HepG2 (cell line): ENCODE results near the gene GLDN. TPM values are rescaled to one million over a fixed set of nuclear protein-coding genes. Genes with fewer than 3 reads are reported as not detected.
A peak's percentile ranks its signal among the peaks of the same experiment; 100 is the strongest.

Source experiments
- ATAC-seq: fragments of 200-7000 bp; cut with Tn5 transposase; 3 replicates; pipeline ENCODE4 v1.9.1; 2020; ENCODE audit warnings: mild to moderate bottlenecking, moderate library complexity
- BruUV-seq: library from RNA; stranded (reverse); fragments of 400-500 nt; replicated peaks from 2 replicates; lab custom pipeline; 2021; lab: Mats Ljungman, UMichigan
- CTCF ChIA-PET: fragments of 300-600 bp; formaldehyde crosslinking; extraction: SDS; loops from one replicate; lab custom pipeline; 2021; ENCODE audit warnings: low total read pairs, inconsistent platforms, low intra/inter-chr PET ratio; lab: Yijun Ruan, JAX
- POLR2A ChIA-PET: fragments of 350-600 bp; sonication (Branson Sonifier 250); formaldehyde crosslinking; loops from one replicate; lab custom pipeline; 2020; ENCODE audit warnings: antibody characterized with exemption, inconsistent platforms; lab: Yijun Ruan, JAX
- DNase-seq: peaks from one replicate; pipeline ENCODE4 v3.0.0-alpha.2; 2015; ENCODE audit warnings: low spot score
- FAIRE-seq: peaks from 3 replicates; lab custom pipeline; 2011; peaks lifted over from hg19 to GRCh38; lab: Jason Lieb, UNC
- H2AFZ ChIP-seq: one replicate; pipeline ENCODE4 v1.6.1; 2011; ENCODE audit warnings: low read length, inconsistent platforms
- H3K27ac ChIP-seq: fragments of 300-600 bp; 3 replicates; pipeline ENCODE4 v1.8.0; 2011; ENCODE audit warnings: mixed run types, mild to moderate bottlenecking, mixed read lengths, low read length, inconsistent platforms; ENCODE audit not compliant: insufficient read depth; ENCODE audit errors: extremely low read length
- H3K27me3 ChIP-seq, 2 experiments: fragments of 200-600 bp in 1 of 2; 2 replicates in 1 of 2; 3 replicates in 1 of 2; pipeline versions ENCODE4 v1.6.0 to v1.8.0; 2011; ENCODE audit warnings: low read length in 2 of 2, mild to moderate bottlenecking in 2 of 2, moderate library complexity in 2 of 2, inconsistent platforms in 1 of 2; ENCODE audit not compliant: insufficient read depth in 2 of 2, control insufficient read depth in 1 of 2
- H3K36me3 ChIP-seq, 2 experiments: fragments of 200-600 bp in 1 of 2; replicated peaks in 1 of 2; 2 replicates in 1 of 2; 3 replicates in 1 of 2; pipeline versions ENCODE4 v1.5.1 to v1.8.0; 2011; ENCODE audit warnings: low read length in 2 of 2, inconsistent platforms in 1 of 2; ENCODE audit not compliant: insufficient read depth in 2 of 2, control insufficient read depth in 1 of 2
- H3K4me1 ChIP-seq: 2 replicates; pipeline ENCODE4 v1.5.1; 2012; ENCODE audit warnings: low read length, inconsistent platforms; ENCODE audit not compliant: insufficient read depth
- H3K4me2 ChIP-seq: 2 replicates; pipeline ENCODE4 v1.6.0; 2011; ENCODE audit warnings: low read depth, low read length, inconsistent platforms
- H3K4me3 ChIP-seq, 3 experiments: fragments of 200-600 bp in 1 of 3; sonication (generic), shearing (Covaris generic) in 1 of 3; replicated peaks in 1 of 3; 2 replicates each; pipeline ENCODE4 v1.5.1; 2011 to 2016; ENCODE audit warnings: low read length in 3 of 3, inconsistent platforms in 2 of 3, low read depth in 2 of 3, mild to moderate bottlenecking in 2 of 3, control low read depth in 1 of 3, mixed read lengths in 1 of 3; ENCODE audit not compliant: insufficient read depth in 1 of 3
- H3K79me2 ChIP-seq: one replicate; pipeline ENCODE4 v1.6.1; 2011; ENCODE audit warnings: low read length, inconsistent platforms; ENCODE audit not compliant: insufficient read depth
- H3K9ac ChIP-seq: 2 replicates; pipeline ENCODE4 v1.6.0; 2011; ENCODE audit warnings: mild to moderate bottlenecking, low read depth, low read length, inconsistent platforms; ENCODE audit not compliant: insufficient read depth
- H3K9me3 ChIP-seq: 2 replicates; pipeline ENCODE4 v1.5.1; 2012; ENCODE audit warnings: mild to moderate bottlenecking, low read length
- H4K20me1 ChIP-seq: 2 replicates; pipeline ENCODE4 v1.6.0; 2011; ENCODE audit warnings: inconsistent platforms, mild to moderate bottlenecking, low read length, moderate library complexity; ENCODE audit not compliant: insufficient read depth
- ARNTL ChIP-seq: sonication (generic); formaldehyde crosslinking; IDR thresholded peaks from 2 replicates; pipeline ENCODE4 v1.4.0; 2020; ENCODE audit warnings: mild to moderate bottlenecking, missing genetic modification reagents
- BCL6 ChIP-seq: IDR thresholded peaks from 2 replicates; pipeline ENCODE4 v1.6.1; 2016; ENCODE audit warnings: missing genetic modification reagents, missing compliant biosample characterization
- BHLHE40 ChIP-seq: IDR thresholded peaks from 2 replicates; pipeline ENCODE4 v1.6.1; 2011; ENCODE audit warnings: low read length, improper control_type of control experiment
- GFI1 ChIP-seq: sonication (generic); formaldehyde crosslinking; IDR thresholded peaks from 2 replicates; pipeline ENCODE4 v1.5.0; 2020; ENCODE audit warnings: missing genetic modification reagents, mild to moderate bottlenecking, borderline replicate concordance
- HNF4A ChIP-seq: sonication (generic); formaldehyde crosslinking; IDR thresholded peaks from 2 replicates; pipeline ENCODE4 v1.4.0; 2020; ENCODE audit warnings: missing genetic modification reagents
- HNF4G ChIP-seq, 2 experiments: sonication (generic) in 1 of 2; formaldehyde crosslinking in 1 of 2; IDR thresholded peaks; 2 replicates each; pipeline versions ENCODE4 v1.4.0 to v1.6.1; 2011 to 2020; ENCODE audit warnings: borderline replicate concordance in 2 of 2, low read depth in 2 of 2, mild to moderate bottlenecking in 2 of 2, low read length in 1 of 2, missing genetic modification reagents in 1 of 2, moderate library complexity in 1 of 2
- KMT2B ChIP-seq: IDR thresholded peaks from 2 replicates; pipeline ENCODE4 v1.6.1; 2016; ENCODE audit warnings: missing genetic modification reagents, missing compliant biosample characterization
- MED8 ChIP-seq: sonication (generic); formaldehyde crosslinking; IDR thresholded peaks from 2 replicates; pipeline ENCODE4 v1.8.1; 2023; ENCODE audit warnings: mild to moderate bottlenecking, missing genetic modification reagents; ENCODE audit not compliant: insufficient replicate concordance
- MXD3 ChIP-seq: IDR thresholded peaks from 2 replicates; pipeline ENCODE4 v1.6.1; 2016; ENCODE audit warnings: mild to moderate bottlenecking, missing biosample characterization, missing genetic modification reagents
- PITX1 ChIP-seq: sonication (generic); formaldehyde crosslinking; IDR thresholded peaks from 2 replicates; pipeline ENCODE4 v1.5.1; 2020; ENCODE audit warnings: mild to moderate bottlenecking, missing genetic modification reagents
- RBFOX2 ChIP-seq: fragments of 200-400 bp; formaldehyde crosslinking; IDR thresholded peaks from 2 replicates; pipeline ENCODE4 v1.6.1; 2017; ENCODE audit warnings: low read depth, mild to moderate bottlenecking, low read length
- SRSF1 ChIP-seq: fragments of 200-400 bp; formaldehyde crosslinking; optimal IDR thresholded peaks from 2 replicates; pipeline ENCODE3; 2017; ENCODE audit warnings: mild to moderate bottlenecking, low read depth, low read length, moderate library complexity
- ZKSCAN5 ChIP-seq: sonication (generic); formaldehyde crosslinking; IDR thresholded peaks from 2 replicates; pipeline ENCODE4 v1.5.1; 2020; ENCODE audit warnings: mild to moderate bottlenecking, missing genetic modification reagents
- ZNF12 ChIP-seq: sonication (generic); formaldehyde crosslinking; IDR thresholded peaks from 2 replicates; pipeline ENCODE4 v1.5.0; 2020; ENCODE audit warnings: missing genetic modification reagents
- WGBS: methylation state at CpG from one replicate; pipeline ENCODE4 v1.1.6; 2017; ENCODE audit warnings: low lambda C conversion rate; 5-methylcytosine and 5-hydroxymethylcytosine counted together
- in situ Hi-C: cut with HindIII; loops from 2 replicates; pipeline ENCODE4 v1.10.0; 2017; ENCODE audit warnings: low pct_unique_long_range_greater_than_20kb; ENCODE audit not compliant: extremely low pct_ligation_motif_present
- intact Hi-C: fragments of 100-400 bp; cut with micrococcal nuclease; formaldehyde crosslinking; loops from one replicate; pipeline ENCODE4 v1.10.0; 2022; ENCODE audit not compliant: unreplicated experiment
- polyA plus RNA-seq, 8 experiments: library from polyadenylated mRNA; depleted of rRNA in 3 of 8; stranded (reverse) in 7 of 8; unstranded in 1 of 8; fragments of >200 nt; fragmentation: Illumina TruSeq in 4 of 8; extraction: Trizol in 4 of 8; gene quantifications; 2 replicates each; pipeline versions ENCODE4 v1.2.1 to v1.2.3, GENCODE V29; 2011 to 2016; ENCODE audit warnings: low read depth in 4 of 8, missing spikeins in 1 of 8, mixed read lengths in 1 of 8; ENCODE audit not compliant: insufficient read depth in 1 of 8
- total RNA-seq, 5 experiments: library from RNA; depleted of rRNA; stranded (reverse); fragments of >200 nt; fragmentation: Illumina TruSeq; extraction: Trizol; gene quantifications; 2 replicates each; pipeline ENCODE4 v1.2.3, GENCODE V29; 2016; ENCODE audit warnings: low read depth in 1 of 5

Gene GLDN
- total and polyA plus RNA-seq, 2 of the 13 experiments (the other 11 are each of a cell fraction or from before 2014, with no cell fraction given), result 0.86 to 1.0 TPM

GRCh38 chr15:51319539-51319938 lies 21.9 kb upstream of the GLDN start:
- Histone ChIP-seq H3K4me2 (no peak overlapping the region), H4K20me1 (no peaks in the 10 kb centered on the region), H3K4me1 (peaks cover 70% of the 10 kb centered on the region), H3K79me2 (no peaks in the 10 kb centered on the region), H3K36me3 (no peaks in the 10 kb centered on the region), H2AFZ (no peak overlapping the region), H3K9me3 (no peaks in the 10 kb centered on the region), H3K4me3 (no peak overlapping the region), H3K27me3 (no peaks in the 10 kb centered on the region), H3K27ac (peak overlapping the region; percentile 88), H3K9ac (no peak overlapping the region)
- 36% methylated on average over 2 of the region's 2 CpGs for WGBS
- ChIA-PET CTCF (no interaction called here), POLR2A (interaction anchor here (1.1 kb wide), 1 partner anchor 19 kb away, joined by 5 read pairs; no protein-coding TSS in a partner anchor)
- intact Hi-C loops (no loop called here), in situ Hi-C loops (no loop called here)
- FAIRE-seq, result no peak
- DNase-seq, result no peak
- TF ChIP-seq BCL6, result peak; percentile 87
- TF ChIP-seq KMT2B, result no peak
- peak; percentile 21; the same call in 1 of the 2 replicates for TF ChIP-seq HNF4G (IDR thresholded peaks at IDR 0.05; ENCODE audit: borderline replicate concordance, low read depth, low read length)
- TF ChIP-seq HNF4G (CRISPR knock-in tag; IDR thresholded peaks at IDR 0.05; ENCODE audit: borderline replicate concordance, low read depth), result no peak
- 0 out of 2 replicates have a peak, but pooled peaks have one; percentile 52 for TF ChIP-seq BHLHE40
- peak; percentile 50; the same call in 1 of the 2 replicates for TF ChIP-seq HNF4A (CRISPR knock-in tag)
- TF ChIP-seq ZKSCAN5 (CRISPR knock-in tag), result no peak
- TF ChIP-seq MXD3 (CRISPR knock-in tag), result no peak
- no TSS peak for BruUV-seq
- ATAC-seq, result no peak

- in situ Hi-C loops (no loop called here), intact Hi-C loops (no loop called here)
- ChIA-PET CTCF (no interaction called here), POLR2A (no interaction called here)
- no peak overlapping the region for H2AFZ ChIP-seq
- WGBS, result 97% methylated on average over 2 of the region's 2 CpGs
- no peak for FAIRE-seq
- TF ChIP-seq ARNTL (CRISPR knock-in tag) (no peak), ZNF12 (CRISPR knock-in tag) (no peak), RBFOX2 (no peak), SRSF1 (no peak), GFI1 (CRISPR knock-in tag) (no peak), MED8 (CRISPR knock-in tag) (no peak), PITX1 (CRISPR knock-in tag) (no peak)
- no peak overlapping the region for H3K27ac ChIP-seq
- no peaks in the 10 kb centered on the region for H3K9me3 ChIP-seq
- no peaks in the 10 kb centered on the region for H4K20me1 ChIP-seq
- no TSS peak for BruUV-seq
- H3K27me3 ChIP-seq, result no peaks in the 10 kb centered on the region
- no peak overlapping the region for H3K9ac ChIP-seq
- H3K4me2 ChIP-seq, result no peak overlapping the region
- no peak for DNase-seq
- ATAC-seq, result no peak
- H3K36me3 ChIP-seq, result no peaks in the 10 kb centered on the region
- H3K79me2 ChIP-seq, result no peaks in the 10 kb centered on the region
- peaks cover 57% of the 10 kb centered on the region for H3K4me1 ChIP-seq
- H3K4me3 ChIP-seq, result no peak overlapping the region
These were observed 20.6 kb upstream of the GLDN start for GRCh38 chr15:51320843-51321242.
